Measurements from ENCODE around the gene CAMK1G. TPM values are rescaled to one million over a fixed set of nuclear protein-coding genes. Genes with fewer than 3 reads are reported as not detected.

Gene CAMK1G
- total and polyA plus RNA-seq, 9 donors, result 7.6 to 20.2 (median 12.0) TPM

DNA sequence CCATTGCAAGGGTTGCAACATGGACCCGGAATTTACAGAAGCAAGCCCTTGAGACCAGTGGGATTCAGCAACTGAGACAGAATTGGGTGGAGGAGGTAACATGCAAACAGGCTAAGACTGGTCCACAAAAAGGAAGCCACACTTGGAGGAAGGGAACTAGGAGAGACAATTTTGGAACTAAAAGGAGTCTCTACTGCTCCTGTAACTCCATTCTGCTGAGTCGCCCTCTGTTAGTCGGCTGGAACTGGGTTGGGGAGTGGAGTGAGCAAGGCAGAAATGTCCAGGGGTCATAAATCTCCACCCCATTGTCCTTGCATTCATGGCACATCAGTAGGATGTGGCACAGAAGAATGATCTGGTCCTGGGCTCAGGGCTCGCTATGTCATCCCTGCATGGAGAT, 63.6 kb downstream of the CAMK1G start:
- no peak for TF ChIP-seq EP300 (IDR thresholded peaks at IDR 0.05)
- 42 to 69% (median 62%) methylated on average over 4 of the region's 4 CpGs for WGBS, 3 donors
- H3K4me1 ChIP-seq (ENCODE audit: insufficient read depth), result peaks cover 38% of the 10 kb centered on the region
- H3K4me3 ChIP-seq, result no peak overlapping the region
- H3K36me3 ChIP-seq, result no peaks in the 10 kb centered on the region
- H3K27ac ChIP-seq, result no peak overlapping the region
- intact Hi-C loops (cut with DNase I), result loop anchor here in 1 of 4 donors (5.0 kb wide), 1 partner anchor 45 kb away; no protein-coding TSS in a partner anchor
- no peaks in the 10 kb centered on the region for H3K9me3 ChIP-seq
- H3K27me3 ChIP-seq, result no peaks in the 10 kb centered on the region
- no peak for DNase-seq

DNA sequence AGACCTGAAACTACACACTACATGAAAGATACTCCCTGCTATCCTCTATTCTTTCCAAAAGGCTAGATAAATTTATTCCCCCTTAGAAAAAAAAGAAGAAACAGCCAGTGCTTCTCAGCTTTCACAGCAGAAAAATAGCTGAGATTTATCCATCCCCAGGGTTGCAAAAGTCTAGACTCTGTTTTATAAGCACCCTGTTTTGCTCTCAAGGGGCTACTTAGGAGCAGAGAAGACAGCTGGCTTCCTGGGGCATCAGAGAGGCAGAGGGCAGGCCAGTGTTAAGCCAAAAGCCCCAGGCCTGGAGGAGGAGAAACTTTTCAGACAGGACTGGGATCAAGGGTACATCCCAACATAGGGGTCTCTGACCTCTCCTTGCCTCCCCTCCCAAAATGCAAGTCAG, 64.8 kb downstream of the CAMK1G start:
- no peak for DNase-seq
- H3K36me3 ChIP-seq, result no peaks in the 10 kb centered on the region
- H3K27me3 ChIP-seq, result no peaks in the 10 kb centered on the region
- H3K4me1 ChIP-seq (ENCODE audit: insufficient read depth), result peaks cover 34% of the 10 kb centered on the region
- TF ChIP-seq POLR2A (IDR thresholded peaks at IDR 0.05), result no peak
- no peak for TF ChIP-seq EP300 (IDR thresholded peaks at IDR 0.05)
- TF ChIP-seq CTCF (IDR thresholded peaks at IDR 0.05), result no peak
- H3K9me3 ChIP-seq, result no peaks in the 10 kb centered on the region
- no peak overlapping the region for H3K27ac ChIP-seq
- intact Hi-C loops (cut with DNase I), result loop anchor here in 1 of 4 donors (5.0 kb wide), 1 partner anchor 44 kb away; no protein-coding TSS in a partner anchor
- H3K4me3 ChIP-seq, result no peak overlapping the region

DNA sequence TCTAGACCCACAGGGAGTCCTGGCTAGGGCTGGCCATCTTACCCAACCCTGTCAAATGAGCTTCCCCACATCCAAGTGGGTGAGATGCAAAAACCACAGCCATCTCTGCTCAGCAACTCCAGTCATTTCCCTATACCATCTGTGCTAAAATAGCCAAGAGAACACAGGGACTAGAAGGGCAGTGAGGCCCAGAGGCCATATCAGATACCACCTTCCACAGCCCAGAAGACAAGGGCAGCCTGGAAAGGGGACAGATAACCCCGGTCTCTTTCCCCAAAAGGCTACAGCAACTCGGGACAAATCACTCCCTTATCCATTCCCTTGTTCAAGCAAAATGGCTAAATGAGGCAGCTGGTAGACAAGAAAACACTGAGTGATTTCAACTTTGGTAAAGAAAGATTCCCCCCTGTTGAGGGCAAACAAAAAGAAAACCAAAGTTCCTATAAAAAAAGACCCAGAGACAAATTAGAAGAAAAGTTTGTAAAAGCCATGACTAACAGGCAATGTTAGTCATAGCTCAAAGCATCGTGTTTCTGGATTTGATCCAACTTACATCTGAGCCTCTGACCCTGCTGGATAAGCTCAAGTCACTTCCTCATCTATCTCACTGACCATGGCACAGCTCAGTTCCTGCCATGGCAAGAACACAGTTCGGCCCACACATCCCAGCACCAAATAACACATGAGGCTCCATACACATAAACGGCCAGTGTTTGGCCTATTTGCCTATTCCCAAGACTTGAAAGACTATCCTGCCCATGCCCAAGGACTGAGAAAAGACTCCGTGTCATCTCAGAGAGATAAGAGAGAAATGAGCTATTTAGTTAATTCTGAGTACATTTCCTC, 65.6 kb downstream of the CAMK1G start:
- 46 to 49% (median 46%) methylated on average over 6 of the region's 6 CpGs for WGBS, 3 donors
- no peak for DNase-seq
- TF ChIP-seq CTCF (IDR thresholded peaks at IDR 0.05) (no peak), POLR2A (IDR thresholded peaks at IDR 0.05) (no peak), EP300 (IDR thresholded peaks at IDR 0.05) (no peak)
- Histone ChIP-seq H3K27ac (peak overlapping the region in 1 of 2 donors; percentile 22), H3K4me1 (ENCODE audit: insufficient read depth) (peaks cover 33% of the 10 kb centered on the region), H3K4me3 (no peak overlapping the region), H3K36me3 (no peaks in the 10 kb centered on the region), H3K9me3 (no peaks in the 10 kb centered on the region), H3K27me3 (no peaks in the 10 kb centered on the region)
- intact Hi-C loops (cut with DNase I), result loop anchor here in 1 of 4 donors (5.0 kb wide), 1 partner anchor 43 kb away; no protein-coding TSS in a partner anchor

DNA sequence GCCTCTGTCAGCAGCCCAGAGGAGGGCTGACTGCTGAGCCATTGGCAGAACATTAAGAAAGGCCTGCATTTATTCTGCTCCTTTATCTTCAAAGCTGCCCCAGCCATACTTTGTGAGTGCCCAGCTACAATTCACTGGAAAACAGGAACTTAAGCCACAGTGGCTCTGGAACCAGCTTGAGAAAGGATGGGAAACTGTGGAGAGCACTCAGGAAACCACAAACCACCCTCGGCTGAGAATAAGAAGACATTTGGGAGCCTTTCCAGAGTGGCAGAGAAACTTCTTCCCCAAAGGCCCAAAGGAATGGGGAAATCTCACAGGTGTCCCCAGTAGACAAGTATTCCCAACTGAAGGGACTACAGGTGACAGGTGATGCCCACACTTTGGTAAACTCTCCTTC, 66.9 kb downstream of the CAMK1G start:
- Histone ChIP-seq H3K27ac (no peak overlapping the region), H3K4me3 (no peak overlapping the region), H3K4me1 (ENCODE audit: insufficient read depth) (peaks cover 30% of the 10 kb centered on the region), H3K27me3 (no peaks in the 10 kb centered on the region), H3K36me3 (no peaks in the 10 kb centered on the region), H3K9me3 (no peaks in the 10 kb centered on the region)
- TF ChIP-seq POLR2A (IDR thresholded peaks at IDR 0.05) (no peak), CTCF (IDR thresholded peaks at IDR 0.05) (no peak)
- intact Hi-C loops (cut with DNase I), result no loop called here
- no peak for DNase-seq
- WGBS, 3 donors, result 76 to 84% (median 76%) methylated on average over 1 of the region's 1 CpG

DNA sequence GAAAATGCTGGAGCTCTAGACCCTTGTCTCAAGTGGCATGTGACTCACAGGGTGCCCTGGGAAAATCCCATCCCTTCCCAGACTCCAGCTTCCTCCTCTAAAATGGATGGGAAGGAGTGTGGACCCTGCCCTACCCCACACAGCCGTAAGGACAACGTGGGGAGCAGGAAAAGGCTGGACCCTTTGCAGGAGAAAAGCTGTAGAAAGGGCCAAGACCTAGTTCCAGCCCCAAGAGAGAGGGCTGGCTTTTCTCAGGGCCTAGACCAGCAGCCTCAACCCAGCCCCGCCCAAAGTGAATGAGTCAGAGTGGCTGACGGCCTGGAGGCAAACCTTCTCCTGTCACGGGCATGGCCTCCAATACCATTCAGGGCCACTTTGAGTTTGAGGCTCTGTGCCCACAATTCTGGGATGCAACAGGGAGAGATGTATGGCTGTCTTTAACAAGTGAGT, 67.6 kb downstream of the CAMK1G start:
- no peaks in the 10 kb centered on the region for H3K36me3 ChIP-seq
- TF ChIP-seq POLR2A (IDR thresholded peaks at IDR 0.05) (no peak), EP300 (IDR thresholded peaks at IDR 0.05) (no peak), CTCF (IDR thresholded peaks at IDR 0.05) (no peak)
- WGBS, 3 donors, result 54 to 74% (median 60%) methylated on average over 5 of the region's 5 CpGs
- no peak overlapping the region for H3K27ac ChIP-seq
- peaks cover 25% of the 10 kb centered on the region for H3K4me1 ChIP-seq (ENCODE audit: insufficient read depth)
- no peaks in the 10 kb centered on the region for H3K9me3 ChIP-seq
- H3K4me3 ChIP-seq, result no peak overlapping the region
- H3K27me3 ChIP-seq, result no peaks in the 10 kb centered on the region
- intact Hi-C loops (cut with DNase I), result no loop called here
- DNase-seq, result no peak

Data from ovary (tissue), 9 donors.